ENCODE results near the gene ITIH3.

The ITIH3 gene

DNA sequence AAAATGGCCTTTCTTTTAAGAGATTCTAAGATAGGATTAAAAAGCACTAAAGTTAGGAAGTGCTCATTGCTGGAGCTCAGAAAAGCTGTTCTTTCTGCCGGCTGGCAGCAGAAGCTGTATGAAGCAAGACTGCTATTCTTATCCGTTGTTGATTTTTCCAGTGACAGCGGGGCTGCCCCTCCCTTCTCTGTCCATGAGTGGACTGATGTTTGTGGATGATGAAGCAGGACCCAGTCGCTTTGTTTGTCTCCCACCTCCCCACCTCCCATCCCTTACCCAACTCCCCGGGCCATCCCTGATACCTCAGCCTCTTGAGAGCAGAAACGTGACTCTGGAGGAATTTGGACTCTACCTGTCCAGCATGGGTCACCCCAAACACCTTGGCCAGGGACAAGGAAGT, 50.6 kb downstream of the ITIH3 start:
- DNase-seq, result no peak

DNA sequence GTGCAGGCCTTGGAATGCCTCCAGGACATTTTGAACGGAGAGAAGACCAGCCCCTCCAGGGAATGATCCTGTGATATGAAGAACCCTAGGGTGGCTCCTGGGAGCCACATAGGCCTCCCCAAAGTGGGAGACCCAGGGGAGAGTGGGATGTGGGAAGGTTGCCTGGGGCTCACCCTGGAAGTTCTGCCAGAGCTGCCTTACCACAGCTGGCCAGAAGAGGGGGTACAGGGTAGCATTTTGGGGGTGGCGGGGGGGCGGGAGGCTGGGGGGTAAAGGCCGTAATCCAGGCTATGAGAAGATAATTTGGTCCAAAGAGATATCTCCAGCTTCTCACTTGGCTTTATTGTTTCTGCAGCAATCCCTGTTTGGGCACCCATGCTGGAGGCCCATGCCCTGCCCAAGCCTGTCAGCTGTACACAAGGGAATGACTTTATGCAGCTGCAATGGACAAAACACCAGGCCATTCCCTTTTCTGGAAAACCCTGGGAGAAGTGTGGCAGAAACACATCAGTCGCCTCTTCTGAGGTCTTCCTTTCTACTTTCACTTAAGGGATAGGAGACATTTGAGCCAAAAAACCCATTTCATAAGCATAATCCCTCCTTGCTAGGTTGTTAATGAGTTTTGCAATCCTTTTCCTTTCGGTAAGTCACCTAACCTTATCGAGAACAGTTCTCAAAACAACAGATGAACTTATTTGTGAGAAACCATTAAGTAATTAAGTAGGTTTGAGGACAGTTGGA, 51.3 kb downstream of the ITIH3 start:
- no peak for DNase-seq

DNA sequence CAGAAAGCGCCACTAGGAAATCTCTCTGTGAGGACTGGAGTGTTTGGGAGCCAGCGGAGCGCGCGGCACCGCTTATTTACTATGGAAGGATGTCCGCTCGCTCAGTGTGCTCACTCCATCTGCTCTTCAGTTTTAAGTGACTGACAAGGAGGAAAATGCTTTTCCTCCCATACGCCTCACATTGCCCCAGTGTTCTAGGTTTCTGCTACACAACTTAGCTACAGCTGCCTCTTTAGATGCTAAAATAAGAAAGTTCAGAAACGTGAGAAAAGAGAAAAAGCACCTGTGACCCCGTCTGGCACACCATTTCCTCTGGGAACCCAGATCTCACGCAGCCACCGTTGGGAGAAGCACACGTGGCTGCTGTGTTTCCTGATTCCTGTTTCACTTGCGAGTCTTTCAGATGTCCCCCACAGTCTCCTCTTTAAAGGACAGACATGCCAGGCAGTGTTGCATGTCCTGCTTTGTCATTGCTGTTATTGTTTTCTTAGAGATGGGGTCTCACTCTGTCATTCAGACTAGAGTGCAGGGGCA, 51.9 kb downstream of the ITIH3 start:
- DNase-seq, result no peak

- no peak for DNase-seq
Observed at GRCh38 chr3:52847241-52847640, 52.6 kb downstream of the ITIH3 start.

GRCh38 chr3:52847726-52848125, 53.1 kb downstream of the ITIH3 start:
- no peak for DNase-seq

GRCh38 chr3:52848617-52849016, 54.0 kb downstream of the ITIH3 start:
- no peak for DNase-seq

DNA sequence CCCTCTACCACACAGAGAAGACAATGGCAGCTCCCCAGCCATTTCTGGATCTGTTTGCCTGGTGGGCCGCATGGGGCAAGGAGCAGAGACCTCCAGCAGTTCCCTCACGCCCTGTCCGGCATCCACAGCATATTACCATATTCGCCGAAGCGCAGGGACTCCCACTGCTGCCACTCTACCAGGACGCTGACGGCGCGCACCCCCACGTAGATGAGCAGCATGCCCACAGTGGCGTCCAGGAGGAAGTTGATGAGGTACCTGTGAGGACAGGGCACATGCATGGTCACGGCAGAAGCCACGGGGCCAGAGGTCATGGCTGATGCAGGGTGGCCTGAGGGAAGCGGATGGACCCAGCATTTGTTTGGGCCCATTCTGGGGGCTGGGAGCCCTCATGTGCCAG, 55.1 kb downstream of the ITIH3 start:
- no peak for DNase-seq

DNA sequence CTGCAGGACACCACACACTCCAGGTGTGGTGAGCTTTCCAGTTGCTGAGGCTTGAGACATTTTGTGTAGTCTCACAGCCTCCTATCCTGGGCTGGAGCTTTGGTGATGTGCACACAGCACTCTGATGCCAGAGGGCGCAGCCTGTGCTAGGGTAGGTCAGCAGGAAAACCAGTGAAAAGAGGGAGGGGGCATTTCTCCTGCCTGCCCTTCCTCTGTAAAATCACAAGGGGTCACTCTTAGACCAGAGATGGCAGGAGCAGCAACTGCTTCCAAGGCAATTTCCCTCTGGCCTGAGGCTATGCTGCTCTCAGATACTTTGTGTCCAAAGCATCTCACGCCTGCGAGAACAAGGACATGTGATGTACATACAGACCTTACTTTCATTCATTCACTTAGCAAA, 56.8 kb downstream of the ITIH3 start:
- peak; percentile 39 to 49 for DNase-seq

DNA sequence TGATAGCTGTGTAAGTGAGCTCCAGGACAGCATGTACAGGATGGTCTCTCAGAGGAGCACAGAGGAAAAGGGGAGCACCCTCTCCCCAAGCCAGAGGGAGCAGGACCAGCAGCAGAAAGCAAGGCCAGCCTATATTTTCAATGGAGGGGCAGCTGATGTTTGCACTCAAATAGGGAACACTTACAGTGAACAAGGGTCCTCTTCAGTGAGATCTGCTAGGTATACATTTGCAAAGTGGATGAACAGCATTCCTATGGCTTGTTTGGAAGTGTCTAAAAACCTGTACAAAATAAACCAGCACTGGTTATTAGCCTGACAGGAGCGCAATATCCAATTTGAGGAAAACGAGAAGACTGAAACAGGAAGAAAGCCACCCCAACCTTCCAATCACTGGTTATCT, 57.8 kb downstream of the ITIH3 start:
- DNase-seq, result no peak

DNA sequence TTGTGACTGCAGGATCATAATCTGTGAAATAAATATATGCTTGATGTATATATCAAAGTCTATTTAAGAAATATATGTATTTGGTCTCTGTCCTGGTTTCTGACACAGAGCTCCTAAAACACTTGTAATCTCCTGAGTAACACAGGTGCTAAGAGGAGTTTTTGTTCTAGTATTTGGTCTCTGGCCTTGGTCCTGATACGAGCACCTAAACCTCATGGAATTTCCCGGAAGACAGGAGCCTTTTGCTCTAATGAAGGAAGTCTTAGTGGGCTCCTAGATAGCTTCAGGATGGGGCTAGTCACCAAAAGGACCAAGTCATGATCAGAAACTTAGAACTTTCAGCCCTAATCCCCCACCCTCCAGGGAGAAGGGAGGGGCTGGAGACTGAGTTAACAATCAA, 59.4 kb downstream of the ITIH3 start:
- no peak for DNase-seq

GRCh38 chr3:52856666-52857065, 62.1 kb downstream of the ITIH3 start:
- DNase-seq, result no peak

DNA sequence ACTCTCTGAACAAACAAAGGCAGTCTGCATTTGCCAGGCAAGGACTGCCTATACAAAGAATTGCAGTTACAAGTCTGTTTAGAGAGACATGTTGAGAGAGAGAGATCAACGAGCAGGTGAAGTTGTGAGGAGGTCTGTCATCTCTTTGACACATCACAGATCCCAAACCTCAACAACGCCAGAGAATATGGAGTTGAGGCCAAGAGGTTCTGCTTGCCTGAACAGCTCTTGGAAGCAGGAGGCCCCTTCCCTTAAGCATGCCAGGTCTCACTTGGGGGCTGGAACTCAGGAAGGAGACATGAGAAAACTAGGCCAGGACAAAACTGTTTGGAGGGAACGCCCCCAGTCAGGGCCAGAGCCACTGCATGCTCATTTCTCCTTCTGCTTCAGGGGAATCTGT, 62.5 kb downstream of the ITIH3 start:
- no peak for DNase-seq

- DNase-seq, result no peak
Observed at GRCh38 chr3:52857864-52858263, 63.3 kb downstream of the ITIH3 start.
